ENCODE results near the gene UNC93B1. TPM values are rescaled to one million over a fixed set of nuclear protein-coding genes. Genes with fewer than 3 reads are reported as not detected.

The UNC93B1 gene
- total RNA-seq, 1 experiment from 2014 or later = 1.4 TPM

GRCh38 chr11:68011051-68011943 lies 7.4 kb upstream of the UNC93B1 start:
- TF ChIP-seq EZH2 (IDR thresholded peaks at IDR 0.05; ENCODE audit: borderline replicate concordance, low read depth, low read length, poor library complexity, severe bottlenecking) (no peak), CTCF (conservative IDR thresholded peaks at IDR 0.05; ENCODE audit: low read depth, low read length) (no peak)
- H3K4me1 ChIP-seq (ENCODE audit: insufficient read depth, low read length, poor library complexity, severe bottlenecking) = no peaks in the 10 kb centered on the region
- ChIA-PET POLR2A (ENCODE audit: low non-redundant PET) (no interaction called here), CTCF (no interaction called here)
- no TSS peak for BruUV-seq (replicated peaks)
- H3K36me3 ChIP-seq (ENCODE audit: insufficient read depth, low read length, poor library complexity, severe bottlenecking) = no peaks in the 10 kb centered on the region
- H3K27me3 ChIP-seq (replicated peaks; ENCODE audit: insufficient read depth, low read depth, low read length, poor library complexity) = no peaks in the 10 kb centered on the region
- no peak for DNase-seq (ENCODE audit: low spot score)
- no peak overlapping the region for H3K4me3 ChIP-seq (ENCODE audit: low read depth, low read length, poor library complexity, severe bottlenecking)
- no peaks in the 10 kb centered on the region for H3K9me3 ChIP-seq (ENCODE audit: low read depth, low read length, poor library complexity, severe bottlenecking)
- intact Hi-C loops (cut with micrococcal nuclease; ENCODE audit: unreplicated experiment) = no loop called here
- no peak overlapping the region for H3K27ac ChIP-seq (ENCODE audit: low read depth, low read length, poor library complexity, severe bottlenecking)

- H3K4me1 ChIP-seq (ENCODE audit: insufficient read depth, low read length, poor library complexity, severe bottlenecking) = no peaks in the 10 kb centered on the region
These were observed 6.5 kb upstream of the UNC93B1 start, which contains the start of gene ALDH3B1 for GRCh38 chr11:68010090-68011041. TSS of gene ALDH3B1 (plus strand) at chr11:68010327. CDS start at chr11:68015298, 4,971 bp downstream.

More at GRCh38 chr11:68010090-68011041, 6.5 kb upstream of the UNC93B1 start, which contains the start of gene ALDH3B1:
- CTCF ChIA-PET = no interaction called here
- no peaks in the 10 kb centered on the region for H3K27me3 ChIP-seq (replicated peaks; ENCODE audit: insufficient read depth, low read depth, low read length, poor library complexity)
- no peak for TF ChIP-seq CTCF (conservative IDR thresholded peaks at IDR 0.05; ENCODE audit: low read depth, low read length)
- TF ChIP-seq EZH2 (IDR thresholded peaks at IDR 0.05; ENCODE audit: borderline replicate concordance, low read depth, low read length, poor library complexity, severe bottlenecking) = no peak
- H3K4me3 ChIP-seq (ENCODE audit: low read depth, low read length, poor library complexity, severe bottlenecking) = no peak within 1 kb of the TSS
- no TSS peak for BruUV-seq (replicated peaks)
- intact Hi-C loops (cut with micrococcal nuclease; ENCODE audit: unreplicated experiment) = no loop called here
- no peaks in the 10 kb centered on the region for H3K9me3 ChIP-seq (ENCODE audit: low read depth, low read length, poor library complexity, severe bottlenecking)
- DNase-seq (ENCODE audit: low spot score) = no peak
- H3K27ac ChIP-seq (ENCODE audit: low read depth, low read length, poor library complexity, severe bottlenecking) = no peak within 1 kb of the TSS
- POLR2A ChIA-PET (ENCODE audit: low non-redundant PET) = no interaction called here
- H3K36me3 ChIP-seq (ENCODE audit: insufficient read depth, low read length, poor library complexity, severe bottlenecking) = no peaks in the 10 kb centered on the region
